Transverse colon (tissue), 4 donors: ENCODE data around the gene API5. TPM values are rescaled to one million over a fixed set of nuclear protein-coding genes. Genes with fewer than 3 reads are reported as not detected.
"Not testable (repeated sequence)": the region's sequence is repeated elsewhere in the genome, so short reads cannot be mapped to it uniquely, and the experiment has no call there.

Experiments used
- DNase-seq: peaks from one replicate; pipeline ENCODE4 v3.0.0-alpha.2; 2019
- H3K27ac ChIP-seq, 4 donors: fragments of 200-600 bp; sonication (generic); 2 replicates each; pipeline ENCODE4 v1.5.1; 2016 to 2018; ENCODE audit warnings: inconsistent platforms in 4 of 4
- H3K27me3 ChIP-seq: fragments of 200-600 bp; sonication (generic); 2 replicates; pipeline ENCODE4 v1.5.1; 2017; ENCODE audit warnings: inconsistent platforms
- H3K36me3 ChIP-seq, 4 donors: fragments of 200-600 bp; sonication (generic); 2 replicates each; pipeline ENCODE4 v1.5.1; 2017 to 2019; ENCODE audit warnings: inconsistent platforms in 4 of 4
- H3K4me1 ChIP-seq, 4 donors: fragments of 200-600 bp; sonication (generic); 2 replicates each; pipeline ENCODE4 v1.5.1; 2017 to 2020; ENCODE audit warnings: inconsistent platforms in 4 of 4
- H3K4me3 ChIP-seq, 4 donors: fragments of 200-600 bp; sonication (generic); 1 replicate in 1 of 4; 2 replicates in 3 of 4; pipeline versions ENCODE4 v1.5.1 to v1.6.1; 2017 to 2019; ENCODE audit warnings: inconsistent platforms in 4 of 4
- H3K9me3 ChIP-seq, 2 donors: fragments of 200-600 bp; sonication (generic); 2 replicates each; pipeline ENCODE4 v1.5.1; 2017 to 2019; ENCODE audit warnings: inconsistent platforms in 2 of 2
- EP300 ChIP-seq: sonication (generic); formaldehyde crosslinking; IDR thresholded peaks from one replicate; pipeline ENCODE4 v1.6.1; 2017; ENCODE audit warnings: antibody characterized with exemption, low read depth
- POLR2A ChIP-seq: fragments of 450-650 bp; IDR thresholded peaks from one replicate; pipeline ENCODE4 v1.6.1; 2016; ENCODE audit warnings: antibody characterized with exemption, mild to moderate bottlenecking, moderate library complexity
- POLR2AphosphoS5 ChIP-seq, 3 donors: sonication (generic); formaldehyde crosslinking; IDR thresholded peaks; one replicate each; pipeline ENCODE4 v1.6.1; 2016; ENCODE audit warnings: antibody characterized with exemption in 3 of 3
- WGBS, 2 donors: methylation state at CpG; one replicate each; pipeline ENCODE4 v1.1.5; 2018; ENCODE audit warnings: low coverage in 1 of 2; 5-methylcytosine and 5-hydroxymethylcytosine counted together
- in situ Hi-C, 4 donors: fragments of 200-750 bp; cut with MboI; loops; one replicate each; pipeline versions ENCODE4 v1.15.0 to v1.15.1; 2017; ENCODE audit warnings: low sequenced_read_pairs in 3 of 4, low pct_ligation_motif_present in 1 of 4, low pct_unique_long_range_greater_than_20kb in 1 of 4
- intact Hi-C: fragments of 100-400 bp; cut with DNase I; formaldehyde crosslinking; loops from one replicate; pipeline ENCODE4 v1.15.1; 2023; ENCODE audit warnings: low total_unique reads
- total RNA-seq, 4 donors: library from RNA; depleted of rRNA; stranded (reverse); fragments of >200 nt; gene quantifications; one replicate each; pipeline ENCODE4 v1.1.0, GENCODE V29; 2016
- TF ChIP-seq, protein P1 (sequence below), 5 experiments: fragments of 200-600 bp in 3 of 5; fragments of 450-650 bp in 2 of 5; sonication (generic) in 3 of 5; IDR thresholded peaks; 1 replicate in 2 of 5; 2 replicates in 3 of 5; pipeline ENCODE4 v1.5.1; 2016 to 2017; ENCODE audit warnings: antibody characterized with exemption in 5 of 5, inconsistent platforms in 3 of 5, mild to moderate bottlenecking in 2 of 5, moderate library complexity in 1 of 5

Gene API5
- total RNA-seq, 4 donors from 2014 or later = 18.7 to 74.6 (median 46.6) TPM

DNA sequence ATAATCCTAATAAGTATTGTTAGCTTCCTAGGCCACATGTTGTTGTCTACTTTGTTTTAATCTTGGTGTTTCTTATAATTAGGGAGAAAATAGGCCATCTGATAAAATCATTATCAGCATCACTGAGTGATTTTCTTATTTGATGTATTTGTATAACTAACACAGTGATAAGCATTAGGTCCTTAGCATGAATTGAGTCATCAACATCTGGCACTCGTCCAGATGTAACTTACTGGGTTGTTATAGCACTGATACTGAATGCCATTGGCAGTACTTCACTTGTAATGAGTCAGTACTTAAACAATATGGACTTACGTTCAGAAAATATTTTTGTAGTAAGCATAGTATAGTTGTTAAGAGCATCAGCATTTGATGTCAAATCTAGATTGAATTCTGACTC lies 16.2 kb downstream of the API5 start:
- no peak overlapping the region for H3K27ac ChIP-seq
- H3K27me3 ChIP-seq = no peaks in the 10 kb centered on the region
- intact Hi-C loops (no loop called here), in situ Hi-C loops (no loop called here)
- no peak overlapping the region for H3K4me3 ChIP-seq
- no peak for TF ChIP-seq EP300
- no peak for TF ChIP-seq POLR2A
- TF ChIP-seq, protein P1, sequence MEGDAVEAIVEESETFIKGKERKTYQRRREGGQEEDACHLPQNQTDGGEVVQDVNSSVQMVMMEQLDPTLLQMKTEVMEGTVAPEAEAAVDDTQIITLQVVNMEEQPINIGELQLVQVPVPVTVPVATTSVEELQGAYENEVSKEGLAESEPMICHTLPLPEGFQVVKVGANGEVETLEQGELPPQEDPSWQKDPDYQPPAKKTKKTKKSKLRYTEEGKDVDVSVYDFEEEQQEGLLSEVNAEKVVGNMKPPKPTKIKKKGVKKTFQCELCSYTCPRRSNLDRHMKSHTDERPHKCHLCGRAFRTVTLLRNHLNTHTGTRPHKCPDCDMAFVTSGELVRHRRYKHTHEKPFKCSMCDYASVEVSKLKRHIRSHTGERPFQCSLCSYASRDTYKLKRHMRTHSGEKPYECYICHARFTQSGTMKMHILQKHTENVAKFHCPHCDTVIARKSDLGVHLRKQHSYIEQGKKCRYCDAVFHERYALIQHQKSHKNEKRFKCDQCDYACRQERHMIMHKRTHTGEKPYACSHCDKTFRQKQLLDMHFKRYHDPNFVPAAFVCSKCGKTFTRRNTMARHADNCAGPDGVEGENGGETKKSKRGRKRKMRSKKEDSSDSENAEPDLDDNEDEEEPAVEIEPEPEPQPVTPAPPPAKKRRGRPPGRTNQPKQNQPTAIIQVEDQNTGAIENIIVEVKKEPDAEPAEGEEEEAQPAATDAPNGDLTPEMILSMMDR (IDR thresholded peaks at IDR 0.05) = no peak
- H3K36me3 ChIP-seq = peaks cover 0 to 81% (median 36%) of the 10 kb centered on the region in 4 donors
- DNase-seq = no peak
- H3K9me3 ChIP-seq = no peaks in the 10 kb centered on the region
- 41 to 53% methylated on average over 2 of the region's 2 CpGs for WGBS, 2 donors
- H3K4me1 ChIP-seq = no peaks in the 10 kb centered on the region

DNA sequence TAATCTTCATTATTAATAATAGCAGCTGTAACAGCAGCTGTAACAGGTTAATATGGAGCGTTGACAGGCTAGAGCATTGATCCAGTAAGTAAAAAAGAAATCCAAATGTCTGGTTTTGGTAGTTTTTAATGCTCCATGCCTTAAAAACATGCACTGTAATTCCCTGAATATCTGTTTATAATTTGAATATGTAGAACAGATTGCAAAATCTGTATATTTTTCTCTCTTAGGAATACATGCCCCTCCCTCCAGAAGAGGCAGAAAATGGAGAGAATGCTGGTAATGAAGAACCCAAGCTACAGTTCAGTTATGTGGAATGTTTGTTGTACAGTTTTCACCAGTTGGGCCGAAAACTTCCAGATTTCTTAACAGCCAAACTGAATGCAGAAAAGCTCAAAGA lies 16.7 kb downstream of the API5 start:
- no peak for TF ChIP-seq POLR2AphosphoS5 (IDR thresholded peaks at IDR 0.05)
- TF ChIP-seq, protein P1 (IDR thresholded peaks at IDR 0.05) = no peak
- TF ChIP-seq EP300 = no peak
- no peak for TF ChIP-seq POLR2A

DNA sequence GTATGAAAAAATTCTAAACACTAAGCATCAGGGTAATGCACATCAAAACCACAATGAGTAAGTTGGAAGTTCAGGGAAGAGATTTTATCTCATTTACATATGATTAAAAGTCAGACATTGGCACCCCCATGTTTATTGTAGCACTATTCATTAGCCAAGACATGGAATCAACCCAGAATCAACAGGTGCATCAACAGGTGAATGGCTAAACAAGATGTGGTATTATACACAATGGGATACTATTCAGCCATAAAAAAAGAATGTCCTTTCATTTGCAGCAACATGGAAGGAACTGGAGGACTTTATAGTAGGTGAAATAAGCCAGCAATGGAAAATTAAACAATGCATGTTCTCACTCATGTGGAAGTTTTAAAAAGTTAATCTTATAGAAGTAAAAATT lies 29.4 kb downstream of the API5 start:
- Histone ChIP-seq H3K4me1 (no peaks in the 10 kb centered on the region), H3K4me3 (no peak overlapping the region), H3K36me3 (peaks cover 0 to 37% (median 9%) of the 10 kb centered on the region in 4 donors), H3K27me3 (no peaks in the 10 kb centered on the region), H3K27ac (no peak overlapping the region), H3K9me3 (no peaks in the 10 kb centered on the region)
- TF ChIP-seq, protein P1 (IDR thresholded peaks at IDR 0.05) = no peak
- TF ChIP-seq EP300 (no peak), POLR2AphosphoS5 (IDR thresholded peaks at IDR 0.05) (no peak), POLR2A (no peak)
- in situ Hi-C loops = no loop called here
- no peak for DNase-seq
- intact Hi-C loops = no loop called here

More for the DNA sequence above, 16.7 kb downstream of the API5 start:
- no peaks in the 10 kb centered on the region for H3K4me1 ChIP-seq
- H3K4me3 ChIP-seq = no peak overlapping the region
- in situ Hi-C loops (no loop called here), intact Hi-C loops (no loop called here)
- H3K27ac ChIP-seq = no peak overlapping the region
- H3K9me3 ChIP-seq = no peaks in the 10 kb centered on the region
- peaks cover 0 to 77% (median 34%) of the 10 kb centered on the region in 4 donors for H3K36me3 ChIP-seq
- DNase-seq = no peak
- WGBS, 2 donors = 99 to 100% methylated on average over 2 of the region's 2 CpGs
- H3K27me3 ChIP-seq = no peaks in the 10 kb centered on the region

DNA sequence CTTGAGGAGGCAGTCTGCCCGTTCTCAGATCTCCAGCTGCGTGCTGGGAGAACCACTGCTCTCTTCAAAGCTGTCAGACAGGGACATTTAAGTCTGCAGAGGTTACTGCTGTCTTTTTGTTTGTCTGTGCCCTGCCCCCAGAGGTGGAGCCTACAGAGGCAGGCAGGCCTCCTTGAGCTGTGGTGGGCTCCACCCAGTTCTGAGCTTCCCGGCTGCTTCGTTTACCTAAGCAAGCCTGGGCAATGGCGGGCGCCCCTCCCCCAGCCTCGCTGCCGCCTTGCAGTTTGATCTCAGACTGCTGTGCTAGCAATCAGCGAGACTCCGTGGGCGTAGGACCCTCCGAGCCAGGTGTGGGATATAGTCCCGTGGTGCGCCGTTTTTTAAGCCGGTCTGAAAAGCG lies 39.6 kb downstream of the API5 start:
- DNase-seq = peak; percentile 55
- H3K4me3 ChIP-seq, H3K36me3 ChIP-seq, H3K4me1 ChIP-seq, H3K27me3 ChIP-seq, intact Hi-C loops, in situ Hi-C loops, H3K27ac ChIP-seq, H3K9me3 ChIP-seq: not testable (repeated sequence)
- 10% methylated on average over 2 of the region's 17 CpGs; no CpG with 5 or more reads in 1 of the 2 donors for WGBS, 2 donors

DNA sequence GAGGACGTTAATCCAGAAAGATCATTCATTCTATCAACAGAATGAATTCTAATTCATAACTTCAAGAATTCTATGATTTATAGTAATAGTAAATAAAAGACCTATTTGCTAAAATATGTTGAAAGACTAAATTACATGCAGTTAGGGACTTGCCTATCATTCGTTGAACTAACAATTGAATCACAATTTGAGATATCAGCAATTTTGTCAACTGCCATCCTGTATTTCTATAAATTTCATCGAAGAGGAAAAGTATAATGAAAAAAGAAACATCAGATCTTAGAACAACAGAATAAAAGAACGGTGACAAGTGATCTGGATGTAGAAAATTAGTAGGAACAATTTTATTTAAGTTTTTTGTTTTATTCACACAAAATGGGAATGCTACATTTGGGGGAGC lies 42.5 kb downstream of the API5 start:
- H3K4me3 ChIP-seq = no peak overlapping the region
- H3K9me3 ChIP-seq = no peaks in the 10 kb centered on the region
- H3K27ac ChIP-seq = no peak overlapping the region
- intact Hi-C loops (no loop called here), in situ Hi-C loops (no loop called here)
- no peaks in the 10 kb centered on the region for H3K36me3 ChIP-seq
- H3K4me1 ChIP-seq = peaks cover 0 to 9% (median 4%) of the 10 kb centered on the region in 4 donors
- DNase-seq = no peak
- H3K27me3 ChIP-seq = no peaks in the 10 kb centered on the region
- no peak for TF ChIP-seq POLR2AphosphoS5 (IDR thresholded peaks at IDR 0.05)
- no peak for TF ChIP-seq POLR2A
- TF ChIP-seq, protein P1 (IDR thresholded peaks at IDR 0.05) = no peak
- no peak for TF ChIP-seq EP300
- 87 to 91% methylated on average over 4 of the region's 4 CpGs for WGBS, 2 donors
